GM23338 (cell line): ENCODE results near the gene TNS1. TPM values are rescaled to one million over a fixed set of nuclear protein-coding genes. Genes with fewer than 3 reads are reported as not detected.

Experiments used
- ATAC-seq: fragments of 200-7000 bp; cut with Tn5 transposase; 3 replicates; pipeline ENCODE4 v1.9.1; 2020
- DNase-seq: peaks from one replicate; pipeline ENCODE4 v3.0.0-alpha.2; 2015; ENCODE audit warnings: low spot score
- H2AFZ ChIP-seq: fragments of 200-600 bp; sonication (generic); 2 replicates; pipeline ENCODE4 v1.8.0; 2016; ENCODE audit warnings: antibody characterized with exemption, mild to moderate bottlenecking, moderate library complexity
- H3F3A ChIP-seq: fragments of 200-600 bp; sonication (generic); replicated peaks from 2 replicates; pipeline ENCODE4 v1.8.0; 2017; ENCODE audit warnings: antibody characterized with exemption, mixed run types, low read depth
- H3K27ac ChIP-seq: fragments of 200-600 bp; sonication (generic); 2 replicates; pipeline ENCODE4 v1.6.1; 2016; ENCODE audit warnings: low read depth
- H3K27me3 ChIP-seq: fragments of 200-600 bp; sonication (generic); 2 replicates; pipeline ENCODE4 v1.8.0; 2016; ENCODE audit warnings: mild to moderate bottlenecking, mixed run types, moderate library complexity; ENCODE audit not compliant: insufficient read depth
- H3K36me3 ChIP-seq: fragments of 200-600 bp; sonication (generic); 2 replicates; pipeline ENCODE4 v1.8.0; 2016; ENCODE audit warnings: mild to moderate bottlenecking; ENCODE audit not compliant: insufficient read depth
- H3K4me1 ChIP-seq: fragments of 200-600 bp; sonication (generic); 2 replicates; pipeline ENCODE4 v1.8.0; 2016; ENCODE audit warnings: mild to moderate bottlenecking, moderate library complexity; ENCODE audit not compliant: insufficient read depth
- H3K4me2 ChIP-seq: fragments of 200-600 bp; sonication (generic); 2 replicates; pipeline ENCODE4 v1.7.1; 2017; ENCODE audit warnings: mixed run types
- H3K4me3 ChIP-seq: fragments of 200-600 bp; sonication (generic); 2 replicates; pipeline ENCODE4 v1.6.1; 2016; ENCODE audit warnings: mixed run types
- H3K79me2 ChIP-seq: fragments of 200-600 bp; sonication (generic); replicated peaks from 2 replicates; pipeline ENCODE4 v1.8.0; 2017; ENCODE audit warnings: mild to moderate bottlenecking; ENCODE audit not compliant: insufficient read depth
- H3K9me2 ChIP-seq: fragments of 200-600 bp; sonication (generic); 2 replicates; pipeline ENCODE4 v1.8.0; 2017; ENCODE audit not compliant: insufficient read depth
- H4K20me1 ChIP-seq: fragments of 200-600 bp; sonication (generic); replicated peaks from 2 replicates; pipeline ENCODE4 v1.8.0; 2017; ENCODE audit warnings: mild to moderate bottlenecking; ENCODE audit not compliant: insufficient read depth
- H3K27ac Mint-ChIP-seq: 2 replicates; pipeline ENCODE4 v1.8.0; 2020; ENCODE audit warnings: inconsistent platforms, mild to moderate bottlenecking, moderate library complexity, mixed read lengths
- H3K27me3 Mint-ChIP-seq: 3 replicates; pipeline ENCODE4 v1.8.0; 2022; ENCODE audit warnings: low read depth, mild to moderate bottlenecking, moderate library complexity, mixed read lengths, inconsistent platforms; ENCODE audit not compliant: insufficient read depth, poor library complexity
- H3K36me3 Mint-ChIP-seq: 3 replicates; pipeline ENCODE4 v1.8.0; 2021; ENCODE audit warnings: low read depth, mild to moderate bottlenecking, inconsistent platforms, moderate library complexity, mixed read lengths
- H3K4me1 Mint-ChIP-seq: 3 replicates; pipeline ENCODE4 v1.8.0; 2020; ENCODE audit warnings: mild to moderate bottlenecking, inconsistent platforms, mixed read lengths
- H3K4me3 Mint-ChIP-seq: 3 replicates; pipeline ENCODE4 v1.8.0; 2021; ENCODE audit warnings: moderate library complexity, mild to moderate bottlenecking, inconsistent platforms, mixed read lengths
- H3K9me3 Mint-ChIP-seq: 3 replicates; pipeline ENCODE4 v1.8.0; 2020; ENCODE audit warnings: moderate library complexity, mild to moderate bottlenecking, inconsistent platforms, mixed read lengths
- CREB1 ChIP-seq: fragments of 250-450 bp; sonication (Bioruptor Pico); IDR thresholded peaks from 2 replicates; pipeline ENCODE4 v1.5.0; 2020; ENCODE audit warnings: low read depth, mild to moderate bottlenecking, moderate library complexity
- ETS1 ChIP-seq: IDR thresholded peaks from 2 replicates; pipeline ENCODE4 v1.6.1; 2016; ENCODE audit warnings: antibody characterized with exemption
- EZH2 ChIP-seq: fragments of 200-600 bp; sonication (generic); IDR thresholded peaks from one replicate; pipeline ENCODE4 v1.8.0; 2017; ENCODE audit warnings: antibody characterized with exemption, mild to moderate bottlenecking, low read depth; ENCODE audit not compliant: unreplicated experiment
- NANOG ChIP-seq: IDR thresholded peaks from 2 replicates; pipeline ENCODE4 v1.6.1; 2016; ENCODE audit warnings: antibody characterized with exemption, borderline replicate concordance
- POLR2AphosphoS5 ChIP-seq: IDR thresholded peaks from 2 replicates; pipeline ENCODE4 v1.6.1; 2016; ENCODE audit warnings: antibody characterized with exemption, low read depth
- ZNF114 ChIP-seq: fragments of 250-450 bp; sonication (Bioruptor Pico); IDR thresholded peaks from 2 replicates; pipeline ENCODE4 v1.5.0; 2020; ENCODE audit warnings: mild to moderate bottlenecking, moderate library complexity
- ZNF331 ChIP-seq: fragments of 250-450 bp; sonication (Bioruptor Pico); IDR thresholded peaks from 2 replicates; pipeline ENCODE4 v1.5.0; 2020; ENCODE audit warnings: low read depth, mild to moderate bottlenecking, moderate library complexity
- polyA plus RNA-seq: library from polyadenylated mRNA; unstranded; fragments of >200 nt; fragmentation: Nextera tagmentation; extraction: Ambion mirVana; gene quantifications from 2 replicates; pipeline ENCODE4 v1.2.1, GENCODE V29; 2016
- total RNA-seq: library from RNA; depleted of rRNA; stranded (reverse); fragments of >200 nt; shearing (Covaris generic); gene quantifications from 2 replicates; pipeline ENCODE4 v1.2.3, GENCODE V29; 2014
- TF ChIP-seq, protein P1 (sequence below): IDR thresholded peaks from one replicate; pipeline ENCODE4 v1.6.1; 2018; ENCODE audit warnings: antibody characterized with exemption; ENCODE audit not compliant: unreplicated experiment
- TF ChIP-seq, protein P2 (sequence below), 2 experiments: fragments of 200-600 bp in 1 of 2; sonication (generic) in 1 of 2; conservative IDR thresholded peaks; 2 replicates each; pipeline versions ENCODE4 v1.5.1 to v1.6.1; 2016 to 2017; ENCODE audit warnings: antibody characterized with exemption in 2 of 2, low read depth in 2 of 2, mild to moderate bottlenecking in 2 of 2, moderate library complexity in 1 of 2
- TF ChIP-seq, protein P3 (sequence below): fragments of 250-450 bp; sonication (Bioruptor Pico); IDR thresholded peaks from 2 replicates; pipeline ENCODE4 v1.5.0; 2020; ENCODE audit warnings: mild to moderate bottlenecking, moderate library complexity

The TNS1 gene
- total and polyA plus RNA-seq, 2 experiments from 2014 or later: 2.0 to 7.4 TPM

DNA sequence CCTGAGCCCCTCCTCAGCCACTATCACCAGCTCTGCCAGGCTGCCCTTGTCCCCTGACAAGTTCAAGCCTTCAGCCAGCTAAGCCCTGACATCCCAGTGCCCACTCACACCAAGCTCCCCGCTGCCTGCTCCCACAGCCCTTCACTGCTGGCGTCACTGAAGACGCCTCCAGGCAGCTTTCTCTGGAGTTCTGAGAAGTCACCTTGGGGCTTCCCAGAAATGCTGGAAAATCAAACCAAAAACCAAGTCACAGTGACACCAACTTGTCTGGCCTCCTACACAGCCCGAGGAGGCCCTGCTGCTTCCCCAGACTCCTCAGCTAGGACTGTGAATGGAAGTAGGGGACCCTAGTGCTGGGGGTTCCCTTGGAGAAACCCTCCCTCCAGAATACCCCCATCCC is 2.2 kb upstream of the TNS1 start:
- Histone ChIP-seq H3K4me1 (peaks cover 14% of the 10 kb centered on the region; the same call in 1 of the 2 replicates), H2AFZ (no peak overlapping the region), H3K27me3 (peaks cover 20% of the 10 kb centered on the region), H3K36me3 (no peaks in the 10 kb centered on the region), H3K4me2 (no peak overlapping the region), H3K9me2 (no peaks in the 10 kb centered on the region), H3K27ac (no peak overlapping the region), H3K79me2 (no peaks in the 10 kb centered on the region), H3F3A (no peaks in the 10 kb centered on the region), H3K4me3 (no peak overlapping the region), H4K20me1 (no peaks in the 10 kb centered on the region)
- Mint-ChIP-seq H3K27me3 (peaks cover 25% of the 10 kb centered on the region), H3K36me3 (no peaks in the 10 kb centered on the region), H3K4me3 (no peak overlapping the region), H3K9me3 (no peaks in the 10 kb centered on the region), H3K27ac (no peak overlapping the region), H3K4me1 (peaks cover 31% of the 10 kb centered on the region)
- TF ChIP-seq NANOG: no peak
- TF ChIP-seq, protein P1, sequence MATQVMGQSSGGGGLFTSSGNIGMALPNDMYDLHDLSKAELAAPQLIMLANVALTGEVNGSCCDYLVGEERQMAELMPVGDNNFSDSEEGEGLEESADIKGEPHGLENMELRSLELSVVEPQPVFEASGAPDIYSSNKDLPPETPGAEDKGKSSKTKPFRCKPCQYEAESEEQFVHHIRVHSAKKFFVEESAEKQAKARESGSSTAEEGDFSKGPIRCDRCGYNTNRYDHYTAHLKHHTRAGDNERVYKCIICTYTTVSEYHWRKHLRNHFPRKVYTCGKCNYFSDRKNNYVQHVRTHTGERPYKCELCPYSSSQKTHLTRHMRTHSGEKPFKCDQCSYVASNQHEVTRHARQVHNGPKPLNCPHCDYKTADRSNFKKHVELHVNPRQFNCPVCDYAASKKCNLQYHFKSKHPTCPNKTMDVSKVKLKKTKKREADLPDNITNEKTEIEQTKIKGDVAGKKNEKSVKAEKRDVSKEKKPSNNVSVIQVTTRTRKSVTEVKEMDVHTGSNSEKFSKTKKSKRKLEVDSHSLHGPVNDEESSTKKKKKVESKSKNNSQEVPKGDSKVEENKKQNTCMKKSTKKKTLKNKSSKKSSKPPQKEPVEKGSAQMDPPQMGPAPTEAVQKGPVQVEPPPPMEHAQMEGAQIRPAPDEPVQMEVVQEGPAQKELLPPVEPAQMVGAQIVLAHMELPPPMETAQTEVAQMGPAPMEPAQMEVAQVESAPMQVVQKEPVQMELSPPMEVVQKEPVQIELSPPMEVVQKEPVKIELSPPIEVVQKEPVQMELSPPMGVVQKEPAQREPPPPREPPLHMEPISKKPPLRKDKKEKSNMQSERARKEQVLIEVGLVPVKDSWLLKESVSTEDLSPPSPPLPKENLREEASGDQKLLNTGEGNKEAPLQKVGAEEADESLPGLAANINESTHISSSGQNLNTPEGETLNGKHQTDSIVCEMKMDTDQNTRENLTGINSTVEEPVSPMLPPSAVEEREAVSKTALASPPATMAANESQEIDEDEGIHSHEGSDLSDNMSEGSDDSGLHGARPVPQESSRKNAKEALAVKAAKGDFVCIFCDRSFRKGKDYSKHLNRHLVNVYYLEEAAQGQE: no peak
- DNase-seq (no peak), ATAC-seq (no peak)

DNA sequence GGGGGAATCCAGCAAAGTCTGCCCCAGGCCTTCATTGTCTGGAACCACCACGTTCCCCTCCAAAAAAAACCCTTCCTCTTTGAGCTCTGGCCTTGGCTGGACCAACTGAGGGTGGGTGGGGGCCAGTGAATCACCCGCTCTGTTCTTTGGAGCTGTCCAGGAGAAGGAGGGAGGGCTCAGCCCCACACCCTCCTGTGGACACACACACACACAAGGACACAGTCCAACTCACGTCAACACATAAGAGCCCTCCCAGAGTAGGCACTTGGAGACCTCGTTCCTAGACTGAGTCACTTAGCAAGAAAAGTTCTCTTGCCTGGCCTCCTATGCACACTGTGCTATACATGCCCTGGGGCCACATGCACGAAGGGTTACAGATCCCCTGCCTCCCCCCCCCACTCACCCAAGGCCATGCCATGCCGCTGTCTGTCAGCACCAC is 1.2 kb upstream of the TNS1 start:
- H3K79me2 ChIP-seq: no peaks in the 10 kb centered on the region
- no peak overlapping the region for H3K4me2 ChIP-seq
- H3F3A ChIP-seq: no peaks in the 10 kb centered on the region
- TF ChIP-seq ZNF331 (CRISPR knock-in tag) (no peak), ETS1 (no peak), POLR2AphosphoS5 (no peak), EZH2 (no peak), ZNF114 (CRISPR knock-in tag) (no peak), CREB1 (no peak)
- TF ChIP-seq, protein P2, sequence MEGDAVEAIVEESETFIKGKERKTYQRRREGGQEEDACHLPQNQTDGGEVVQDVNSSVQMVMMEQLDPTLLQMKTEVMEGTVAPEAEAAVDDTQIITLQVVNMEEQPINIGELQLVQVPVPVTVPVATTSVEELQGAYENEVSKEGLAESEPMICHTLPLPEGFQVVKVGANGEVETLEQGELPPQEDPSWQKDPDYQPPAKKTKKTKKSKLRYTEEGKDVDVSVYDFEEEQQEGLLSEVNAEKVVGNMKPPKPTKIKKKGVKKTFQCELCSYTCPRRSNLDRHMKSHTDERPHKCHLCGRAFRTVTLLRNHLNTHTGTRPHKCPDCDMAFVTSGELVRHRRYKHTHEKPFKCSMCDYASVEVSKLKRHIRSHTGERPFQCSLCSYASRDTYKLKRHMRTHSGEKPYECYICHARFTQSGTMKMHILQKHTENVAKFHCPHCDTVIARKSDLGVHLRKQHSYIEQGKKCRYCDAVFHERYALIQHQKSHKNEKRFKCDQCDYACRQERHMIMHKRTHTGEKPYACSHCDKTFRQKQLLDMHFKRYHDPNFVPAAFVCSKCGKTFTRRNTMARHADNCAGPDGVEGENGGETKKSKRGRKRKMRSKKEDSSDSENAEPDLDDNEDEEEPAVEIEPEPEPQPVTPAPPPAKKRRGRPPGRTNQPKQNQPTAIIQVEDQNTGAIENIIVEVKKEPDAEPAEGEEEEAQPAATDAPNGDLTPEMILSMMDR (conservative IDR thresholded peaks at IDR 0.05; ENCODE audit: low read depth in 2 of 2): no peak
- TF ChIP-seq, protein P3, sequence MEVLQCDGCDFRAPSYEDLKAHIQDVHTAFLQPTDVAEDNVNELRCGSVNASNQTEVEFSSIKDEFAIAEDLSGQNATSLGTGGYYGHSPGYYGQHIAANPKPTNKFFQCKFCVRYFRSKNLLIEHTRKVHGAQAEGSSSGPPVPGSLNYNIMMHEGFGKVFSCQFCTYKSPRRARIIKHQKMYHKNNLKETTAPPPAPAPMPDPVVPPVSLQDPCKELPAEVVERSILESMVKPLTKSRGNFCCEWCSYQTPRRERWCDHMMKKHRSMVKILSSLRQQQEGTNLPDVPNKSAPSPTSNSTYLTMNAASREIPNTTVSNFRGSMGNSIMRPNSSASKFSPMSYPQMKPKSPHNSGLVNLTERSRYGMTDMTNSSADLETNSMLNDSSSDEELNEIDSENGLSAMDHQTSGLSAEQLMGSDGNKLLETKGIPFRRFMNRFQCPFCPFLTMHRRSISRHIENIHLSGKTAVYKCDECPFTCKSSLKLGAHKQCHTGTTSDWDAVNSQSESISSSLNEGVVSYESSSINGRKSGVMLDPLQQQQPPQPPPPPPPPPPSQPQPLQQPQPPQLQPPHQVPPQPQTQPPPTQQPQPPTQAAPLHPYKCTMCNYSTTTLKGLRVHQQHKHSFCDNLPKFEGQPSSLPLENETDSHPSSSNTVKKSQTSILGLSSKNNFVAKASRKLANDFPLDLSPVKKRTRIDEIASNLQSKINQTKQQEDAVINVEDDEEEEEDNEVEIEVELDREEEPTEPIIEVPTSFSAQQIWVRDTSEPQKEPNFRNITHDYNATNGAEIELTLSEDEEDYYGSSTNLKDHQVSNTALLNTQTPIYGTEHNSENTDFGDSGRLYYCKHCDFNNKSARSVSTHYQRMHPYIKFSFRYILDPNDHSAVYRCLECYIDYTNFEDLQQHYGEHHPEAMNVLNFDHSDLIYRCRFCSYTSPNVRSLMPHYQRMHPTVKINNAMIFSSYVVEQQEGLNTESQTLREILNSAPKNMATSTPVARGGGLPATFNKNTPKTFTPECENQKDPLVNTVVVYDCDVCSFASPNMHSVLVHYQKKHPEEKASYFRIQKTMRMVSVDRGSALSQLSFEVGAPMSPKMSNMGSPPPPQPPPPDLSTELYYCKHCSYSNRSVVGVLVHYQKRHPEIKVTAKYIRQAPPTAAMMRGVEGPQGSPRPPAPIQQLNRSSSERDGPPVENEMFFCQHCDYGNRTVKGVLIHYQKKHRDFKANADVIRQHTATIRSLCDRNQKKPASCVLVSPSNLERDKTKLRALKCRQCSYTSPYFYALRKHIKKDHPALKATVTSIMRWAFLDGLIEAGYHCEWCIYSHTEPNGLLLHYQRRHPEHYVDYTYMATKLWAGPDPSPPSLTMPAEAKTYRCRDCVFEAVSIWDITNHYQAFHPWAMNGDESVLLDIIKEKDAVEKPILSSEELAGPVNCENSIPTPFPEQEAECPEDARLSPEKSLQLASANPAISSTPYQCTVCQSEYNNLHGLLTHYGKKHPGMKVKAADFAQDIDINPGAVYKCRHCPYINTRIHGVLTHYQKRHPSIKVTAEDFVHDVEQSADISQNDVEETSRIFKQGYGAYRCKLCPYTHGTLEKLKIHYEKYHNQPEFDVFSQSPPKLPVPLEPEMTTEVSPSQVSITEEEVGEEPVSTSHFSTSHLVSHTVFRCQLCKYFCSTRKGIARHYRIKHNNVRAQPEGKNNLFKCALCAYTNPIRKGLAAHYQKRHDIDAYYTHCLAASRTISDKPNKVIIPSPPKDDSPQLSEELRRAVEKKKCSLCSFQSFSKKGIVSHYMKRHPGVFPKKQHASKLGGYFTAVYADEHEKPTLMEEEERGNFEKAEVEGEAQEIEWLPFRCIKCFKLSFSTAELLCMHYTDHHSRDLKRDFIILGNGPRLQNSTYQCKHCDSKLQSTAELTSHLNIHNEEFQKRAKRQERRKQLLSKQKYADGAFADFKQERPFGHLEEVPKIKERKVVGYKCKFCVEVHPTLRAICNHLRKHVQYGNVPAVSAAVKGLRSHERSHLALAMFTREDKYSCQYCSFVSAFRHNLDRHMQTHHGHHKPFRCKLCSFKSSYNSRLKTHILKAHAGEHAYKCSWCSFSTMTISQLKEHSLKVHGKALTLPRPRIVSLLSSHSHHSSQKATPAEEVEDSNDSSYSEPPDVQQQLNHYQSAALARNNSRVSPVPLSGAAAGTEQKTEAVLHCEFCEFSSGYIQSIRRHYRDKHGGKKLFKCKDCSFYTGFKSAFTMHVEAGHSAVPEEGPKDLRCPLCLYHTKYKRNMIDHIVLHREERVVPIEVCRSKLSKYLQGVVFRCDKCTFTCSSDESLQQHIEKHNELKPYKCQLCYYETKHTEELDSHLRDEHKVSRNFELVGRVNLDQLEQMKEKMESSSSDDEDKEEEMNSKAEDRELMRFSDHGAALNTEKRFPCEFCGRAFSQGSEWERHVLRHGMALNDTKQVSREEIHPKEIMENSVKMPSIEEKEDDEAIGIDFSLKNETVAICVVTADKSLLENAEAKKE (CRISPR knock-in tag): no peak
- Mint-ChIP-seq H3K4me3 (no peak overlapping the region; the same call in 2 of the 3 replicates), H3K9me3 (no peaks in the 10 kb centered on the region), H3K27ac (no peak overlapping the region), H3K4me1 (peaks cover 29% of the 10 kb centered on the region), H3K27me3 (peaks cover 17% of the 10 kb centered on the region), H3K36me3 (no peaks in the 10 kb centered on the region)
- H3K27ac ChIP-seq: no peak overlapping the region
- H3K4me1 ChIP-seq: peaks cover 14% of the 10 kb centered on the region; the same call in 1 of the 2 replicates
- ATAC-seq: no peak
- no peaks in the 10 kb centered on the region for H4K20me1 ChIP-seq
- no peaks in the 10 kb centered on the region for H3K9me2 ChIP-seq
- H3K27me3 ChIP-seq: peaks cover 10% of the 10 kb centered on the region
- H2AFZ ChIP-seq: no peak overlapping the region
- no peaks in the 10 kb centered on the region for H3K36me3 ChIP-seq
- no peak for DNase-seq
- no peak overlapping the region for H3K4me3 ChIP-seq
